Thyroid gland (tissue), 4 donors: ENCODE results near the gene SUPT16H.

Experiments used
- CTCF ChIP-seq, 6 experiments: fragments of 200-600 bp in 3 of 6; fragments of 450-650 bp in 3 of 6; sonication (generic) in 3 of 6; IDR thresholded peaks; one replicate each; pipeline ENCODE4 v1.5.1; 2016 to 2019; ENCODE audit warnings: antibody characterized with exemption in 6 of 6, mild to moderate bottlenecking in 2 of 6, inconsistent platforms in 1 of 6, moderate library complexity in 1 of 6
- POLR2A ChIP-seq, 2 donors: fragments of 450-650 bp; IDR thresholded peaks; one replicate each; pipeline ENCODE4 v1.6.1; 2017; ENCODE audit warnings: antibody characterized with exemption in 2 of 2, mild to moderate bottlenecking in 2 of 2, moderate library complexity in 1 of 2

- no peak for TF ChIP-seq CTCF (IDR thresholded peaks at IDR 0.05)
- no peak for TF ChIP-seq POLR2A (IDR thresholded peaks at IDR 0.05)
These were observed 47.3 kb upstream of the SUPT16H start for GRCh38 chr14:21431126-21431525.
